HG02852 (cell line): ENCODE results near the gene TSPAN8.
"Not testable (repeated sequence)": the region's sequence is repeated elsewhere in the genome, so short reads cannot be mapped to it uniquely, and the experiment has no call there.

Source experiments
- ATAC-seq: cut with Tn5 transposase; IDR thresholded peaks from one replicate; pipeline ENCODE4 v1.9.1; 2021; ENCODE audit warnings: mild to moderate bottlenecking, moderate library complexity; ENCODE audit not compliant: unreplicated experiment

TSPAN8 gene

DNA sequence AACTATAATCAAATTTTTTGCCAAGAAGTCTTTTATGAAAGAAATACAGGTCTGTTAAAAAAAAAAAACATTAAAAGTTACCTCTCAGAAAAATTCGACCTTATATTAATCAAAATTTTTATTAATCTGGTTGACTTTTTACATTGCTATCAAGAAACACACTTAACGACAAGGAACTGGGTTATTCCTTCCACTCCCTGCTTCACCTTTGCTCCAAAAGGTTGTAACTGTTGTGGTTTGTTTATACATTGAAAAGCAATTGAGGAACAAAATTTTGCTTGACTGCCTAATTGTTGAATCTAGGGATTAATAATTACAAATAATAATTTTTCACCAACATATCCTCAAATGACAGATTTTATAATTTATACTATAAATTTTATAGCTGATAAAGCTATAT, 28.4 kb downstream of the TSPAN8 start:
- ATAC-seq, result no peak

DNA sequence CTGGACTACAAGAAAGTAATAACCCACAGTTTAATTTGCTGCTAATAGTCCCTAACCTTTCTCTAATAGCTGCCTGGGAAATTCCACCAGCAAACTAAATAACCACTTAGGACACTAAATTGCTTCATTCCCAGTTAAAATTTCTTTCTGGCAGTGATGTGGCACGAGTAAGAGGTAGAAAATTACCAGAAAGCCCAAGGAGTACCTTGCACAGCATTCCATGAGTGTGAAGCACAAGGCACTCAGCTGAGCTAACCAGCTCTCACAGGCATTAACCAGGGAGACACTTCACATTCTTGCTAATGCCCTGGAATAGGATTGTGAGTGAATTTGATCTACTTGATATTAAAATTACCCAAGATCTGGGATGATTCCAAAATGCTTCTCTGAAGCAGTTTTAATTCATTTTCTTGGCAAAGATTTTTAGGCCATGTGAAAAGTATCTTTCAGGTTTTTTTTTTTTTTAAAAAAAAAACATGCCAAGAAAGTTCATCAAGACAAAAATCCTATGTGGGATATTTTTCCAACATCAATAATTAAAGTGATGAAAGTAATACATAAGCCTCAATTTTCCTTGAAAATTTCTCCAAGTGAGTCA, 29.5 kb downstream of the TSPAN8 start:
- no peak for ATAC-seq

DNA sequence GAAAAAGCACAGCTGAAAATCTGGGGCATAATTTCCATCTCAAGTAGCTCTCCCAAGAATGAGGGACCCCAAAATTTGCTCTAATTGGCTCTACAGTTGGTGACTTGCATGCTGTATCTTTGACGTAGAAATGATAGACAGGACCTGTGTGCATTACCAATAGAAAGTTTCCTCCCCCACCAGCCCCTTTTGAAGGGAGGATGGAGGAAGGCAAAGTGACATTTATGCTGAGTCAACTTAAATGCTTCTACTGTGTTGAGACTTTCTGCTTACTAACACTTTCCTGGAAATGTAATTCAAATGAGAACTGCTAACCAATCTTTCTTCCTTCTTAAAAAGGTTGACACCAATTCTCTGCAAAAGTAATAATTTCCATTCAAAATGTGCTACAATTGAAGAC, 31.9 kb downstream of the TSPAN8 start:
- no peak for ATAC-seq

DNA sequence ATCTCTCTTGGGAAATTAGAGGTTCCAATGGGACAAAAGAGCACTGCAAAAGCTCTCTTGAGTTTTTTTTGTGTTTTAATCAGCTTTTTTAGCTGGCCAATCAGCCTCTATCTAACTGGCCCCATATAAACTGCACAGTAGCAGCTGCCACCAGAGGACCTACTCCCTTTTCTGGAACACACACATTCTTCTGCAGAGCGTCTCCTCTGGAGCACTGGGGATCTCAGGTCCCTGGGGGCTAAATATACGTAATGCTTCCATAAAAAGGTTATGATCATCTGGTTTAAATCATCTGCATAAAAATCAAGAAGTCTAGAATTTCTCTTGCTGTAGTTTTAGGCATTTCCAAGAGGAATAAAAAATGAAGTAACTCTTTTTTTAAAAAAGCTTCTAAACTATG, 32.3 kb downstream of the TSPAN8 start:
- ATAC-seq, result no peak

DNA sequence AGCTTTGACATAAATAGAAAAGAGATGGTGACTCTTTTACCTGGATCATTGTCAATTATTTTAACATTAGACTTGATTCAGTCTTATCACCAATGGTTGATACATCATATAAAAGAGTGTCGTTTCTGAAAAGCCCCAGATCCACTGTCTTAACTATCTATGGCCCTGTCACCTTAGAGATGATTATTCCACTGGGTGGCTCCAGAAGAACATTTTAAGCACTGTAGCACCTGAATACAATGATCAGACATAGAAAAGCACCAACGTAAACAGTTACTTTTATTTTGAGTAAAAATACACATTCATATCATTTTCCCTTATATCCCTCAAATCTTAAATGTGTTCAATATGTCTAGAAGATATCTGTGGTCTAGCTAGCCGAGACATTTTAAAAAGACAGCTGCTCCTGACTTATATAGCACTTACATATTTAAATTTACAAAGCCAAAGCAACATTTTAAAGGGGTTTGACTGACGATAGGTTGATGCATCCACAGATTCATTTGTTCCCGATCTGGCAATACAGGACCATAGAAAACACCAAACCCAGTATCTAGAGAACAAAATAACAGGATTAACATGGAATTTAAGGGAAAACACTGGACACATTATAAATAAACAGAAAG, 32.9 kb downstream of the TSPAN8 start:
- no peak for ATAC-seq

DNA sequence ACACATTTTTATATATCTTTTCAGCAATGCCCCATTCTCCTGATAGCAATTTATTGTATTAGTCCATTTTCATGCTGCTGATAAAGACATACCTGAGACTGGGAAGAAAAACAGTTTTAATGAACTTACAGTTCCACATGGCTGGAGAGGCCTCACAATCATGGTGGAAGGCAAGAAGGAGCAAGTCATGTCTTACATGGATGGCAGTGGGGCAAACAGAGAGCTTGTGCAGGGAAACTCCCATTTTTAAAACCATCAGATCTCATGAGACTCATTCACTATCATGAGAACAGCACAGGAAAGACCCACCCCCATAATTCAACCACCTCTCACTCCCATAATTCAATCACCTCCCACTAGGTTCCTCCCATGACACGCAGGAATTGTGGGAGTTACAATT, 44.7 kb downstream of the TSPAN8 start:
- ATAC-seq, result not testable (repeated sequence)

DNA sequence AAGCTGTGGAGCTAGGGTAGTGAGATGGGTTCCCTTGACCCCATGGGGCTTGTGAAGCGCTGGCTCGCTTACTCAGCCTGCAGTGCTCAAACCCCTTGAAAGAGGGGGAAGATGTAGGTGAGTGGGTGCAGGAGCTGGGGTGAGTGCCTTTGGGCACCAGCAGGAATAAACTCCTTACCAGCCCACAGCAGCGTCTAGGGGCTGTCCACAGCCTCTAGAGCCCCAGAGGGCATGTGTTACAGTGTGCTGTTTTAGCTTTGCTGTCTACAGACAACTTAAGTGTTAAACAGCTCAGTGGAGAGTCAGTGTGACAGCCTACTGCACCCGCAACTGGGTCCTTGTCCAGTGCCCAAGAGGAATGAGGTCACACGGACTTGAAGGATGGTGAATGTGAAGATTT, 48.0 kb downstream of the TSPAN8 start:
- no peak for ATAC-seq

DNA sequence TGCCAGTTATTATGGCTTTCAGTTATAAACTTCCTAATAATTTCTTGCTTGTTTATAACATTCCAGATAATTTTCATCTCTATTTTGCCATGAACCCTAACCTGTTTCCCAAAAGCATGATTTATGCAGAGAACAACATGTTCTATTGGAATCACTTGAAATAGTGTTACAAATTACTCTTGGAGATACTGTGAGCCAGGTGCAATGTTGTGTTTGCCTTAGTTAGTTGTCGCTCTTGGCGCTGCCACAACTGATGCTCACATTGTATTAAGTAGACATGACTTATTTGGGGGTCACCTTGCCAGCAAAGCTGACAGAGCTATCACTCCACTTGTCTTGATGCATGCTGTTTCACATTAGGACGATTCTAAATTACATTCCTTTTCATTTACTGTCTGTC, 49.4 kb downstream of the TSPAN8 start:
- ATAC-seq, result no peak

DNA sequence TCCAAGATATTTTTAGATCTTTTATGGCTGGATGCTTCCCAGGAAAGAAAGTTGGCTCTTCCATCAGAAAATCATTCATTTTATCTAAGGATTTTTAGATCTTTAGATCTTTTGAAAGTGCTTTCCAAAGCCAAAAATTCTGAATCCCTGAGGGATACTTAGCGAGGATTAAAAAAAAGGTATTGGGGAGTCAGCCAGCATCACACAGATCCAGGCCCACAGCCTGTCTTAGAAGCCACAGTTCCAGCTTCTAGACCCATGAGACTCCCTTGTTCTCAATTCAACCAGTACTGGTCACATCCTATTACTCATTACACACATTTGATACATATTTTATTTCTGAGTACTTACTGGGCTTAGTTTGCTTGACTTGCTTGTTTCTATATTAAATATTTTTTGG, 49.9 kb downstream of the TSPAN8 start:
- no peak for ATAC-seq

DNA sequence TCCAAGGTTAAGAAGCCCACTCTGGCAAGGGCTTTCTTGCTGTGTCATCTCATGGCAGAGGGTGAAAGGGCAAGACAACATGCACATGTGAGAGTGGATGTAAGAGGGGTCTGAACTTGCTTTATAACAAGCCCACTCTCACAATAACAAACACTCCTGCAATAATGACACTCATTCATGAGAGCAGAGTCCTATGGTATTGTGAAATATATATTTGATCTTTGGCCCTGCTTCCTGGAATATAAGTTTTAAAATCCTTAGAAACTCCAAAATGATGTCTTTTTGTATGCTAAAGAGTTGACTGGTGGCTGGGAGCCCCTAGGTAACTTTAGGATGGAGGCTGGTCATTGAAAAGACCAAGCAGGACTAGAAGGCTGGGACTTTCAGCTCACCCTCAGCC, 51.8 kb downstream of the TSPAN8 start:
- ATAC-seq, result no peak

DNA sequence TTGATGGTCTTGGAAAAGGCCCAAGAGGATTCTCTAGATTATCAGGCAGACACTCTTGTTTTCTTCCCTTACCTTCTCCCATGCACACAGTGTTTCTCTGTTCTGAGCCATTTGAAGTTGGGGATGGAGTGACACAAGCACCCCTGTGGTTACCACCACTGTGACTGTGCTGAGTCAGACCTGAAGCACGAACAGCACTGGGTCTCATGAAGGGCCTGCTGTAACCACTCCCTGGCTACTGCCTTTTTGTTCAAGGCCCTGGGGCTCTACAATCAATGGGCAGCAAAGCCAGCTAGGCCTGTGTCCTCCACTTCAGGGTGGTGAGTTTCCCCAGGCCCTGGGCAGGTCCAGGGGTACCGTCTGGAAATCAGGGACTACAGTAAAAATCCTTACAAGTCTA, 65.5 kb downstream of the TSPAN8 start:
- ATAC-seq, result no peak

DNA sequence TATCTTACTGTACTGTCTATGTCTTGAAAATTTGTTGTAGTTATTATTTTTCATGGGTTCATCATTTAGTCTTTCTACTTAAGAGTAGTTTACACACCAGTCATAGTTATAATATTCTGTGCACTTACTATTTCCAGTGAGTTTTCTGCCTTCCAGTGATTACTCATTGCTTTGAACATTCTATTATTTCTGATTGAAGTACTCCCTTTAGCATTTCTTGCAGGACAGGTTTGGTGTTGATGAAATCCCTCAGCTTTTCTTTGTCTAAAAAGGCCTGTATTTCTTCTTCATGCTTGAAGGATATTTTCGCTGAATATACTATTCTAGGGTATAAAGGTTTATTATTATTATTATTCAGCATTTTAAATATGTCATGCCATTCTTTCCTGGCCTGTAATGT, 66.8 kb downstream of the TSPAN8 start:
- no peak for ATAC-seq

DNA sequence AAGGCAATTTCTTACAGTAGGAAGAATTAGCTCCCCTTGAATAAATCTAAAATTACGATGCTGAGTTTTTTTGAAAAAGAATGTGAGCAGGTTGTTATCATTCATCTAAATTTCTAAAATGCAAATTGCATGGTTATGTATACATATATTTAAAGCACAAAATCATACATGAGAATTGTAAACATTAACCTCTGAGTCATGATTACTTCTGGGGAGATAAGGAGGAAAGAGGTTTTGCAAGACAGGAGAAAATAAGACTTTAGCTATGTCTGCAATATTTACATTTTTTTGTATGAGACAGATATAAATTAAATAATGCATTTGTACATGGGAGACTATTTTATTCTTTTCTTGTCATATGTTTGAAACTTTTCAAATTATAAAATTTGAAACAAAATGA, 72.2 kb downstream of the TSPAN8 start:
- ATAC-seq, result no peak

DNA sequence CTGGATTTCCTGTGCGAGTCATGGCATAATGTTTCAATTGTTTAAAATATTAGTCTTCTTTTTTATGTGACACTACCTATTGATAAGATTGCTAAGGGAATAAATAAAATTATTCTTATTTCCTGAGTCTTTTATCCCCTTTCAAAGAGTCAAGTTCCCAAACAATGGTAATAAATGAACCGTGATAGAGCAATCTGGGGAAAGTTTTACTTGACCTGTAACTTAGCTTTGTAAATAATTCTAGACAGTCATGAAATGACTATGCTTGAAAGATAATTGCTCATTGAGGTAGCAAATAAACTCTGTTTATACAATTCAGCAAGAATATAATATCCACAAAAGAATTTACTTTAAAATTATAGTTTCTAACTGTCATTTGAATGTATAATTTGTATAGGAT, 82.1 kb downstream of the TSPAN8 start:
- ATAC-seq, result no peak
